HCT116 (cell line): ENCODE results near the gene HCFC1. TPM values are rescaled to one million over a fixed set of nuclear protein-coding genes. Genes with fewer than 3 reads are reported as not detected.

Experiments used
- ATAC-seq: fragments of 200-7000 bp; cut with Tn5 transposase; 2 replicates; pipeline ENCODE4 v1.9.1; 2020; ENCODE audit warnings: mild to moderate bottlenecking, moderate library complexity
- BruUV-seq: library from RNA; stranded (reverse); fragments of 400-500 nt; replicated peaks from 2 replicates; lab custom pipeline; 2021; lab: Mats Ljungman, UMichigan
- CTCF ChIA-PET: fragments of 300-600 bp; sonication (Branson Sonifier 250); formaldehyde crosslinking; loops from one replicate; lab custom pipeline; 2021; ENCODE audit warnings: antibody characterized with exemption; lab: Charles Lee
- POLR2A ChIA-PET: fragments of 300-600, 350-600 bp; sonication (Branson Sonifier 250); formaldehyde crosslinking; loops from one replicate; lab custom pipeline; 2021; ENCODE audit warnings: antibody characterized with exemption; lab: Charles Lee
- RAD21 ChIA-PET, 2 experiments: fragments of 300-600 bp; sonication (Branson Sonifier 250); formaldehyde crosslinking; loops; one replicate each; lab custom pipeline; 2023; ENCODE audit warnings: low total read pairs in 2 of 2; ENCODE audit not compliant: uncharacterized antibody in 2 of 2, unreplicated experiment in 2 of 2, low non-redundant PET in 1 of 2; lab: Charles Lee
- DNase-seq: peaks from one replicate; pipeline ENCODE4 v3.0.0-alpha.2; 2010; ENCODE audit warnings: low read depth, low spot score
- H2AFZ ChIP-seq: fragments of 200-600 bp; shearing (Covaris generic), sonication (generic); 2 replicates; pipeline ENCODE4 v1.6.1; 2017; ENCODE audit warnings: low read depth, mixed run types, mixed read lengths, antibody characterized with exemption, low read length; ENCODE audit not compliant: poor library complexity, severe bottlenecking
- H3K27ac ChIP-seq: 2 replicates; pipeline ENCODE4 v1.5.1; 2012; ENCODE audit warnings: low read depth, low read length
- H3K27me3 ChIP-seq: fragments of 200-600 bp; sonication (generic); 2 replicates; pipeline ENCODE4 v1.6.1; 2016; ENCODE audit warnings: mixed run types, low read length, mixed read lengths; ENCODE audit not compliant: insufficient read depth
- H3K36me3 ChIP-seq, 2 experiments: fragments of 200-500 bp in 1 of 2; fragments of 200-600 bp in 1 of 2; sonication (Bioruptor generic) in 1 of 2; sonication (generic) in 1 of 2; 2 replicates each; pipeline versions ENCODE4 v1.5.1 to v1.6.1; 2014 to 2016; ENCODE audit warnings: low read length in 2 of 2, inconsistent platforms in 1 of 2, mixed read lengths in 1 of 2, mixed run types in 1 of 2; ENCODE audit not compliant: insufficient read depth in 2 of 2, control insufficient read depth in 1 of 2
- H3K4me1 ChIP-seq, 2 experiments: fragments of 200-600 bp in 1 of 2; sonication (generic) in 1 of 2; 2 replicates each; pipeline versions ENCODE4 v1.5.1 to v1.6.1; 2012 to 2017; ENCODE audit warnings: low read length in 2 of 2, inconsistent platforms in 1 of 2, mild to moderate bottlenecking in 1 of 2, mixed read lengths in 1 of 2, mixed run types in 1 of 2, moderate library complexity in 1 of 2; ENCODE audit not compliant: insufficient read depth in 2 of 2, control insufficient read depth in 1 of 2
- H3K4me2 ChIP-seq: fragments of 200-600 bp; sonication (generic); 2 replicates; pipeline ENCODE4 v1.6.1; 2017; ENCODE audit warnings: mixed run types, low read length, mixed read lengths
- H3K4me3 ChIP-seq, 2 experiments: fragments of 200-600 bp in 1 of 2; sonication (generic) in 1 of 2; replicated peaks in 1 of 2; 2 replicates each; pipeline ENCODE4 v1.5.1; 2011 to 2016; ENCODE audit warnings: low read length in 2 of 2, control low read depth in 1 of 2, low read depth in 1 of 2, mild to moderate bottlenecking in 1 of 2, mixed read lengths in 1 of 2, mixed run types in 1 of 2
- H3K79me2 ChIP-seq: fragments of 200-600 bp; sonication (generic); 2 replicates; pipeline ENCODE4 v1.6.1; 2017; ENCODE audit warnings: mild to moderate bottlenecking, mixed run types, low read length, moderate library complexity, mixed read lengths; ENCODE audit not compliant: insufficient read depth
- H3K9ac ChIP-seq: fragments of 200-600 bp; sonication (generic); 2 replicates; pipeline ENCODE4 v1.6.1; 2016; ENCODE audit warnings: low read length, mixed read lengths
- H3K9me2 ChIP-seq: fragments of 200-600 bp; sonication (generic), shearing (Covaris generic); 2 replicates; pipeline ENCODE4 v1.6.1; 2017; ENCODE audit warnings: mixed run types, mild to moderate bottlenecking, moderate library complexity; ENCODE audit not compliant: insufficient read depth
- H3K9me3 ChIP-seq, 2 experiments: fragments of 200-500 bp in 1 of 2; fragments of 200-600 bp in 1 of 2; sonication (Bioruptor generic) in 1 of 2; sonication (generic) in 1 of 2; 2 replicates each; pipeline ENCODE4 v1.6.1; 2014 to 2017; ENCODE audit warnings: low read length in 2 of 2, mixed read lengths in 2 of 2, inconsistent platforms in 1 of 2, low read depth in 1 of 2, mild to moderate bottlenecking in 1 of 2, mixed run types in 1 of 2, moderate library complexity in 1 of 2; ENCODE audit not compliant: control insufficient read depth in 1 of 2, insufficient read depth in 1 of 2
- H4K20me1 ChIP-seq: fragments of 200-600 bp; sonication (generic), shearing (Covaris generic); 2 replicates; pipeline ENCODE4 v1.6.1; 2017; ENCODE audit warnings: mixed run types, mild to moderate bottlenecking, moderate library complexity; ENCODE audit not compliant: insufficient read depth
- SP1 ChIP-seq: IDR thresholded peaks from 2 replicates; pipeline ENCODE4 v1.6.1; 2012; ENCODE audit warnings: low read depth
- TCF7L2 ChIP-seq: IDR thresholded peaks from 2 replicates; pipeline ENCODE4 v1.7.0; 2011; ENCODE audit warnings: borderline replicate concordance, inconsistent platforms; ENCODE audit not compliant: insufficient read depth, insufficient read length; ENCODE audit errors: extremely low read depth
- intact Hi-C: fragments of 100-400 bp; cut with micrococcal nuclease; formaldehyde crosslinking; loops from 2 replicates; pipeline ENCODE4 v1.10.0; 2022
- total RNA-seq: library from RNA; stranded (reverse); gene quantifications from one replicate; pipeline ENCODE4 v1.2.1, GENCODE V29; 2021; ENCODE audit not compliant: unreplicated experiment
- TF ChIP-seq, protein P1 (sequence below), 3 experiments: fragments of 200-600 bp in 1 of 3; sonication (generic) in 1 of 3; IDR thresholded peaks in 2 of 3; conservative IDR thresholded peaks in 1 of 3; 2 replicates each; pipeline ENCODE4 v1.5.1; 2012 to 2017; ENCODE audit warnings: low read depth in 2 of 3, low read length in 2 of 3, antibody characterized with exemption in 1 of 3, borderline replicate concordance in 1 of 3, control low read depth in 1 of 3, mild to moderate bottlenecking in 1 of 3, mixed read lengths in 1 of 3, mixed run types in 1 of 3, moderate library complexity in 1 of 3; ENCODE audit not compliant: insufficient read depth in 1 of 3

Gene HCFC1
- total RNA-seq, 1 experiment from 2014 or later = 72.8 TPM

- H3K27me3 ChIP-seq = no peaks in the 10 kb centered on the region
- peak overlapping the region; percentile 87 for H3K4me2 ChIP-seq
- H3K4me1 ChIP-seq = peaks cover 22 to 43% of the 10 kb centered on the region in 2 experiments
- H3K36me3 ChIP-seq = no peaks in the 10 kb centered on the region
- H3K9ac ChIP-seq = peak overlapping the region; percentile 80
- H3K4me3 ChIP-seq = peak overlapping the region; percentile 58 to 69
- ChIA-PET CTCF (interaction anchor here (2.5 kb wide), 1 partner anchor 22 kb away, joined by 12 read pairs; no protein-coding TSS in a partner anchor), RAD21 (no interaction called here), POLR2A (interaction anchor here (1.0 to 1.7 kb wide), 5 partner anchors 10 to 131 kb away, joined by 3 to 7 read pairs (median 3); partner anchors contain the start of genes HCFC1, IDH3G, NAA10 and SSR4)
- no TSS peak for BruUV-seq
- no peak for ATAC-seq
- H3K79me2 ChIP-seq = peaks cover 27% of the 10 kb centered on the region; the same call in 1 of the 2 replicates
- H3K9me3 ChIP-seq = no peaks in the 10 kb centered on the region
- DNase-seq = no peak
- H3K9me2 ChIP-seq = no peaks in the 10 kb centered on the region
- intact Hi-C loops = no loop called here
- no peaks in the 10 kb centered on the region for H4K20me1 ChIP-seq
- peak overlapping the region; percentile 99 for H3K27ac ChIP-seq
- no peak for TF ChIP-seq TCF7L2
- no peak overlapping the region for H2AFZ ChIP-seq
These were observed 46.3 kb downstream of the HCFC1 start for GRCh38 chrX:153925387-153925738.

DNA sequence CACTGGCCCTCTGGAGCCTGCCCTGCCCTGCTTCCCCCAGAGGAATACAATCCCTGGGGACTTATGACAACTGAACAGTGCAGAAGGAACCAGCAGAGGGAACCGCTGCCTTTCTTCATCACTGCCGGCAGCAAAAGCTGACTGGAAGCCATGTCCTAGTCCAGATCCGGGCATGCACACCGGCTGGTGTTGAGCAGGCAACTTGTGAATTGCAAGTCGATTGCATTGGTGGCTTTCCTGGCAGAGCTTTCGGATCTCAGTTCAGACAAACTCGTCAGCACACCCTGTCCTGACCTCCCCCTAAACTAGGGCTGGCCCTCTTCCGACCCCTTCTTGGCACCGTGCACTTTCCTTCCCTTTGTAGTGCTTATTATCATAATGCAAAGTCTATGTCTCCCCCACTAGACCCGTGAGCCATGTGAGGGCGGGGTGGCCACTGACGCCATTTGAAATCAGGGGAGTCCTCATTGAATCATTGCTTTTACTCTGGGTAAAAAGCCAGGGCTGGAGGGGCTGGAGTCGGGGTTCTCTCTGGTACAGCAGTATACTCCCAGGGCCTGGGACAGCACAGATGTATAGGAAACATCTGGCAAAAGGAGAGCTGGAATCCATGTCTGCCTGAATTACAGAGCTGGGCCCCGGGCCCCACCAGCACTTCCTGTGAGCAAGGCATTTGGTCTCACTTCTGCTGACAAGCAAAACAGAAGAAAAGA lies 47.3 kb downstream of the HCFC1 start:
- TF ChIP-seq SP1 = no peak
- TF ChIP-seq, protein P1, sequence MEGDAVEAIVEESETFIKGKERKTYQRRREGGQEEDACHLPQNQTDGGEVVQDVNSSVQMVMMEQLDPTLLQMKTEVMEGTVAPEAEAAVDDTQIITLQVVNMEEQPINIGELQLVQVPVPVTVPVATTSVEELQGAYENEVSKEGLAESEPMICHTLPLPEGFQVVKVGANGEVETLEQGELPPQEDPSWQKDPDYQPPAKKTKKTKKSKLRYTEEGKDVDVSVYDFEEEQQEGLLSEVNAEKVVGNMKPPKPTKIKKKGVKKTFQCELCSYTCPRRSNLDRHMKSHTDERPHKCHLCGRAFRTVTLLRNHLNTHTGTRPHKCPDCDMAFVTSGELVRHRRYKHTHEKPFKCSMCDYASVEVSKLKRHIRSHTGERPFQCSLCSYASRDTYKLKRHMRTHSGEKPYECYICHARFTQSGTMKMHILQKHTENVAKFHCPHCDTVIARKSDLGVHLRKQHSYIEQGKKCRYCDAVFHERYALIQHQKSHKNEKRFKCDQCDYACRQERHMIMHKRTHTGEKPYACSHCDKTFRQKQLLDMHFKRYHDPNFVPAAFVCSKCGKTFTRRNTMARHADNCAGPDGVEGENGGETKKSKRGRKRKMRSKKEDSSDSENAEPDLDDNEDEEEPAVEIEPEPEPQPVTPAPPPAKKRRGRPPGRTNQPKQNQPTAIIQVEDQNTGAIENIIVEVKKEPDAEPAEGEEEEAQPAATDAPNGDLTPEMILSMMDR (IDR thresholded peaks at IDR 0.05 in 2 of 3, conservative IDR thresholded peaks at IDR 0.05 in 1 of 3; ENCODE audit: borderline replicate concordance in 1 of 3, insufficient read depth in 1 of 3, low read depth in 2 of 3, low read length in 2 of 3) = peak in 2 of 3 experiments; percentile 28 to 36; a peak in 2 of 6 replicates
- peak overlapping the region; percentile 87 for H3K4me2 ChIP-seq
- no peaks in the 10 kb centered on the region for H4K20me1 ChIP-seq
- POLR2A ChIA-PET = interaction anchor here (1.1 to 1.7 kb wide), 3 partner anchors 23 to 130 kb away, joined by 3 to 7 read pairs (median 3); partner anchors contain the start of genes HCFC1, IDH3G and SSR4
- RAD21 ChIA-PET = no interaction called here
- CTCF ChIA-PET = interaction anchor here (2.5 kb wide), 1 partner anchor 23 kb away, joined by 12 read pairs; no protein-coding TSS in a partner anchor
- no TSS peak for BruUV-seq
- no peak for ATAC-seq
- DNase-seq = no peak
- no peak overlapping the region for H2AFZ ChIP-seq
- peaks cover 27% of the 10 kb centered on the region; the same call in 1 of the 2 replicates for H3K79me2 ChIP-seq
- H3K9me3 ChIP-seq = no peaks in the 10 kb centered on the region
- H3K36me3 ChIP-seq = no peaks in the 10 kb centered on the region
- peaks cover 16 to 36% of the 10 kb centered on the region in 2 experiments for H3K4me1 ChIP-seq
- peak overlapping the region; percentile 80; the same call in 1 of the 2 replicates for H3K9ac ChIP-seq
- no peak overlapping the region for H3K4me3 ChIP-seq
- H3K9me2 ChIP-seq = no peaks in the 10 kb centered on the region
- intact Hi-C loops = loop anchor here (1.0 kb wide), 2 partner anchors 23 to 29 kb away; no protein-coding TSS in a partner anchor
- 0 out of 2 replicates have a peak overlapping the region, but pooled peaks have one; percentile 8 for H3K27ac ChIP-seq
- no peaks in the 10 kb centered on the region for H3K27me3 ChIP-seq
